Neural progenitor cell (in vitro differentiated cells): Measurements from ENCODE around the gene ECT2.

Experiments
- CTCF ChIP-seq: fragments of 200-600 bp; sonication (generic); IDR thresholded peaks from 2 replicates; pipeline ENCODE4 v1.5.1; 2017; ENCODE audit warnings: antibody characterized with exemption, mild to moderate bottlenecking
- EZH2 ChIP-seq: fragments of 200-600 bp; sonication (generic); IDR thresholded peaks from 2 replicates; pipeline ENCODE4 v1.6.1; 2017; ENCODE audit warnings: antibody characterized with exemption, mild to moderate bottlenecking, moderate library complexity

GRCh38 chr3:172846706-172847105, 96.2 kb downstream of the ECT2 start:
- TF ChIP-seq CTCF (no peak), EZH2 (no peak)
